Measurements from ENCODE around the gene DCAF12. TPM values are rescaled to one million over a fixed set of nuclear protein-coding genes. Genes with fewer than 3 reads are reported as not detected.

DCAF12 gene
- total RNA-seq, 1 experiment from 2014 or later = 33.0 TPM

DNA sequence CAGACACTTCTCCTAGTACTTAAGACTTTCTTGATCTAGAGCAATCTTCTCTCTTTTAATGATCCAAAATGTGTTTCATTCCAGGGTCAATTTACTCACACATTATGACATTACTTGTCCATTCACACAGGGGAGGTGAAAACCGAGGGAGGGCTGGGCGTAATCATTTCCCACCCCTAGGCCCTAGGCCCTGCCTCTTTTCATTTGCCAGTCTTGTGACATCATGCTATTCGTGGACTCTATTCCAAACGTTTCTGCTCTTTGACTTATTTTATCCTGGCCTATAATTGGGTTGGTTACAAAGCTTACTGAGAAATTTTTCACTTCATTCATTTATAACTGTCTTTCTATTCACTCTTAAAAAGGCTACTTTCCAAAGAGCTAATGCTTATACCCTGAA lies 2.4 kb downstream of the DCAF12 start:
- H3K4me1 Mint-ChIP-seq (ENCODE audit: low read depth, unreplicated experiment) = peaks cover 32% of the 10 kb centered on the region
- no peak for DNase-seq
- intact Hi-C loops (cut with micrococcal nuclease; ENCODE audit: unreplicated experiment) = no loop called here
- Histone ChIP-seq H3K4me3 (ENCODE audit: low read depth, low read length) (no peak overlapping the region), H3K36me3 (ENCODE audit: control insufficient read depth, insufficient read depth, low read length) (peaks cover 2% of the 10 kb centered on the region), H3K9me3 (no peaks in the 10 kb centered on the region), H3K4me1 (peaks cover 28% of the 10 kb centered on the region), H3K27me3 (replicated peaks; ENCODE audit: control insufficient read depth, insufficient read depth, low read length) (no peaks in the 10 kb centered on the region)
- peaks cover 44% of the 10 kb centered on the region for H3K36me3 Mint-ChIP-seq (ENCODE audit: insufficient read depth, unreplicated experiment)
- H3K9me3 Mint-ChIP-seq (ENCODE audit: unreplicated experiment) = no peaks in the 10 kb centered on the region
- ChIA-PET POLR2A (no interaction called here), CTCF (no interaction called here)
- H3K27ac Mint-ChIP-seq (ENCODE audit: unreplicated experiment) = no peak overlapping the region
- TSS peak; percentile 21 for BruUV-seq (replicated peaks)
- H3K4me3 Mint-ChIP-seq (ENCODE audit: unreplicated experiment) = no peak overlapping the region
- H3K27me3 Mint-ChIP-seq (ENCODE audit: insufficient read depth, unreplicated experiment) = no peaks in the 10 kb centered on the region
- TF ChIP-seq, protein P1, sequence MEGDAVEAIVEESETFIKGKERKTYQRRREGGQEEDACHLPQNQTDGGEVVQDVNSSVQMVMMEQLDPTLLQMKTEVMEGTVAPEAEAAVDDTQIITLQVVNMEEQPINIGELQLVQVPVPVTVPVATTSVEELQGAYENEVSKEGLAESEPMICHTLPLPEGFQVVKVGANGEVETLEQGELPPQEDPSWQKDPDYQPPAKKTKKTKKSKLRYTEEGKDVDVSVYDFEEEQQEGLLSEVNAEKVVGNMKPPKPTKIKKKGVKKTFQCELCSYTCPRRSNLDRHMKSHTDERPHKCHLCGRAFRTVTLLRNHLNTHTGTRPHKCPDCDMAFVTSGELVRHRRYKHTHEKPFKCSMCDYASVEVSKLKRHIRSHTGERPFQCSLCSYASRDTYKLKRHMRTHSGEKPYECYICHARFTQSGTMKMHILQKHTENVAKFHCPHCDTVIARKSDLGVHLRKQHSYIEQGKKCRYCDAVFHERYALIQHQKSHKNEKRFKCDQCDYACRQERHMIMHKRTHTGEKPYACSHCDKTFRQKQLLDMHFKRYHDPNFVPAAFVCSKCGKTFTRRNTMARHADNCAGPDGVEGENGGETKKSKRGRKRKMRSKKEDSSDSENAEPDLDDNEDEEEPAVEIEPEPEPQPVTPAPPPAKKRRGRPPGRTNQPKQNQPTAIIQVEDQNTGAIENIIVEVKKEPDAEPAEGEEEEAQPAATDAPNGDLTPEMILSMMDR (IDR thresholded peaks at IDR 0.05; ENCODE audit: insufficient read depth in 1 of 2, low read depth in 1 of 2, low read length in 1 of 2, severe bottlenecking in 1 of 2, unreplicated experiment in 1 of 2) = no peak

DNA sequence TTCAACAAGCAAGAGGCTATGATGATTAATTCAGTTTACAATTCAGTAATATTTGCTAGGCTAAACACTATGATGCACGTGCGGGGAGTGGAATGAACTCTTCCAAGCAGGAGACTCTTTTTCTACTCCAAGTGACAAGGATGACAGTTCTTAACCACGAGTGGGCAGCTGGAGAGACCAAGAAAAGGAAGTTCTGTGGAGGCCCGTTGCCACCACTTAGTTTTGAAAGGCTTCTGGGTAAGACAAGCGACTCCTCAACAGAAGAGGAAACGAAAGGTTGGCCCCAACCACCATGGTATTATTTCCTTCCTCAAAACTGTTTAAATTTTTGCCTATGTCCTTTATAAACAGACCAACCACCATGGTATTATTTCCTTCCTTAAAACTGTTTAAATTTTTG lies 2.8 kb downstream of the DCAF12 start:
- Mint-ChIP-seq H3K4me1 (ENCODE audit: low read depth, unreplicated experiment) (peaks cover 32% of the 10 kb centered on the region), H3K27me3 (ENCODE audit: insufficient read depth, unreplicated experiment) (no peaks in the 10 kb centered on the region), H3K4me3 (ENCODE audit: unreplicated experiment) (no peak overlapping the region), H3K36me3 (ENCODE audit: insufficient read depth, unreplicated experiment) (peaks cover 44% of the 10 kb centered on the region), H3K27ac (ENCODE audit: unreplicated experiment) (no peak overlapping the region), H3K9me3 (ENCODE audit: unreplicated experiment) (no peaks in the 10 kb centered on the region)
- Histone ChIP-seq H3K4me3 (ENCODE audit: low read depth, low read length) (no peak overlapping the region), H3K4me1 (peaks cover 28% of the 10 kb centered on the region), H3K9me3 (no peaks in the 10 kb centered on the region), H3K36me3 (ENCODE audit: control insufficient read depth, insufficient read depth, low read length) (peaks cover 2% of the 10 kb centered on the region), H3K27me3 (replicated peaks; ENCODE audit: control insufficient read depth, insufficient read depth, low read length) (no peaks in the 10 kb centered on the region)
- no TSS peak for BruUV-seq (replicated peaks)
- CTCF ChIA-PET = no interaction called here
- POLR2A ChIA-PET = no interaction called here
- intact Hi-C loops (cut with micrococcal nuclease; ENCODE audit: unreplicated experiment) = no loop called here
- no peak for DNase-seq
- TF ChIP-seq, protein P1 (IDR thresholded peaks at IDR 0.05; ENCODE audit: insufficient read depth in 1 of 2, low read depth in 1 of 2, low read length in 1 of 2, severe bottlenecking in 1 of 2, unreplicated experiment in 1 of 2) = no peak

DNA sequence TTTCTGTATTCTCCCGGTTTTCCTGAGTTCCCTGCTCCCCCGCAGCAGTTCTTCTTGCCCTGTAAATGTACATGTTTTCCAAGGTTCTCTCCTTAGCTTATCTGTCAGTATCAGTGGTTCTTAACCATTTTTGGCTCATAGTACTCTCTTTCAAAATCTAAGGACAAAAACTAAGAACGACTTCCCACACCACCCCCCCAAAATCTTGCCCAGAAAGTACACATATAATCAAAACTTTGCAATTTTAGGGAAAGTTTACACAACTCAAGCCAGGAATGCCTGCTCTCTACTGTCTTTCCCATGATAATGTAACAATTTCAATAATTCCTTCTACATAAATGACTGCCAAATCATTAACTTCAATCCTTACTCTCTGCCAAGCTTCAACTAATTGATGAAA lies 4.5 kb downstream of the DCAF12 start:
- intact Hi-C loops (cut with micrococcal nuclease; ENCODE audit: unreplicated experiment) = no loop called here
- BruUV-seq (replicated peaks) = no TSS peak
- H3K27ac Mint-ChIP-seq (ENCODE audit: unreplicated experiment) = no peak overlapping the region

More for the DNA sequence above, 4.5 kb downstream of the DCAF12 start:
- ChIA-PET CTCF (interaction anchor here (0.6 kb wide), 1 partner anchor 166 kb away, joined by 6 read pairs; no protein-coding TSS in a partner anchor), POLR2A (no interaction called here)
- H3K9me3 ChIP-seq = no peaks in the 10 kb centered on the region
- H3K4me1 Mint-ChIP-seq (ENCODE audit: low read depth, unreplicated experiment) = peaks cover 26% of the 10 kb centered on the region
- TF ChIP-seq, protein P1 (IDR thresholded peaks at IDR 0.05; ENCODE audit: insufficient read depth in 1 of 2, low read depth in 1 of 2, low read length in 1 of 2, severe bottlenecking in 1 of 2, unreplicated experiment in 1 of 2) = no peak
- H3K4me1 ChIP-seq = peaks cover 22% of the 10 kb centered on the region; the same call in 1 of the 2 replicates
- no peaks in the 10 kb centered on the region for H3K27me3 ChIP-seq (replicated peaks; ENCODE audit: control insufficient read depth, insufficient read depth, low read length)
- H3K36me3 Mint-ChIP-seq (ENCODE audit: insufficient read depth, unreplicated experiment) = peaks cover 50% of the 10 kb centered on the region
- no peaks in the 10 kb centered on the region for H3K9me3 Mint-ChIP-seq (ENCODE audit: unreplicated experiment)
- no peaks in the 10 kb centered on the region for H3K27me3 Mint-ChIP-seq (ENCODE audit: insufficient read depth, unreplicated experiment)
- H3K36me3 ChIP-seq (ENCODE audit: control insufficient read depth, insufficient read depth, low read length) = peaks cover 2% of the 10 kb centered on the region
- no peak overlapping the region for H3K4me3 ChIP-seq (ENCODE audit: low read depth, low read length)
- no peak for DNase-seq
- no peak overlapping the region for H3K4me3 Mint-ChIP-seq (ENCODE audit: unreplicated experiment)
